Fibroblast of villous mesenchyme (primary cell): ENCODE data around the gene HIBCH. TPM values are rescaled to one million over a fixed set of nuclear protein-coding genes. Genes with fewer than 3 reads are reported as not detected.
"Not testable (repeated sequence)": the region's sequence is repeated elsewhere in the genome, so short reads cannot be mapped to it uniquely, and the experiment has no call there.

ENCODE experiments used
- DNase-seq: peaks from one replicate; pipeline ENCODE4 v3.0.0-alpha.2; 2010; ENCODE audit warnings: low read depth
- H3K4me3 ChIP-seq: 2 replicates; pipeline ENCODE4 v1.5.1; 2011; ENCODE audit warnings: low read depth, mild to moderate bottlenecking, low read length
- total RNA-seq: library from RNA; depleted of rRNA; stranded (reverse); fragments of >200 nt; gene quantifications from 2 replicates; pipeline ENCODE4 v1.2.3, GENCODE V29; 2012
- TF ChIP-seq, protein P1 (sequence below): IDR thresholded peaks from 2 replicates; pipeline ENCODE4 v1.5.1; 2012; ENCODE audit warnings: low read depth, mild to moderate bottlenecking, low read length; ENCODE audit not compliant: insufficient read depth

The HIBCH gene
- total RNA-seq, 1 donor, result 18.6 TPM

DNA sequence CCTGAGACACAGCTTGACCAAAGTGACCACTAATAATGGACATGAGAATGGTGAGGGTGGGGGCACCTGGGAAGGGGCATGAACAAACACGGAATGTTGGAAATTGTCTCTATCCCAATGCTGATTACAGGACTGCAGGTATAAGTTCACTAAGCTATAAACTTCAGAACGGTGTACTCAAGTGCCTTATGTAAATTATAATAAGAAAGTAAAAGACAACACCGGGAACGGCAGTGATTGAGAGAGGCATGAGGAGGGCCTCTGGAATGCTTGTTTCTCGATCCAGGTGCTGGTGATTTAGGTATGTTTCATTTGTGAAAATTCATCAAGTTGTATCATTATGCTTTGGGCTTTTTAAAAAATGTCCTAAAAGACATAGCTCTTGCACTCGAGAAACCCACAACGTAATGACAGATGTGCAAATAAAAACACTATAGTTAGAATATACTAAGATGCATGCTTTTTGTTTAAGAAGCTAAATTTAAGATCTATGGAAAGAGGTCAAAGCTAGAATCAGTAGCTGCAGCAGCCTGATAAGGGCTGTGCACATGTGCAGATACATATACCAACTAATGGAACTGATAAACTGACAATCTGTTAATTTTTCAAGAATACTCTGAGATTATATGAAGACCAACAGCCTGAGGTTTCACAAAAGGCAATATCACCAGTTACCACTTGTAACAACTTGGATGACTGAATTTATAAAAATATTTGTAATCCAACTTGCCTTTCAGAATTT, 7.6 kb downstream of the HIBCH start:
- TF ChIP-seq, protein P1, sequence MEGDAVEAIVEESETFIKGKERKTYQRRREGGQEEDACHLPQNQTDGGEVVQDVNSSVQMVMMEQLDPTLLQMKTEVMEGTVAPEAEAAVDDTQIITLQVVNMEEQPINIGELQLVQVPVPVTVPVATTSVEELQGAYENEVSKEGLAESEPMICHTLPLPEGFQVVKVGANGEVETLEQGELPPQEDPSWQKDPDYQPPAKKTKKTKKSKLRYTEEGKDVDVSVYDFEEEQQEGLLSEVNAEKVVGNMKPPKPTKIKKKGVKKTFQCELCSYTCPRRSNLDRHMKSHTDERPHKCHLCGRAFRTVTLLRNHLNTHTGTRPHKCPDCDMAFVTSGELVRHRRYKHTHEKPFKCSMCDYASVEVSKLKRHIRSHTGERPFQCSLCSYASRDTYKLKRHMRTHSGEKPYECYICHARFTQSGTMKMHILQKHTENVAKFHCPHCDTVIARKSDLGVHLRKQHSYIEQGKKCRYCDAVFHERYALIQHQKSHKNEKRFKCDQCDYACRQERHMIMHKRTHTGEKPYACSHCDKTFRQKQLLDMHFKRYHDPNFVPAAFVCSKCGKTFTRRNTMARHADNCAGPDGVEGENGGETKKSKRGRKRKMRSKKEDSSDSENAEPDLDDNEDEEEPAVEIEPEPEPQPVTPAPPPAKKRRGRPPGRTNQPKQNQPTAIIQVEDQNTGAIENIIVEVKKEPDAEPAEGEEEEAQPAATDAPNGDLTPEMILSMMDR, result no peak
- DNase-seq, result no peak

DNA sequence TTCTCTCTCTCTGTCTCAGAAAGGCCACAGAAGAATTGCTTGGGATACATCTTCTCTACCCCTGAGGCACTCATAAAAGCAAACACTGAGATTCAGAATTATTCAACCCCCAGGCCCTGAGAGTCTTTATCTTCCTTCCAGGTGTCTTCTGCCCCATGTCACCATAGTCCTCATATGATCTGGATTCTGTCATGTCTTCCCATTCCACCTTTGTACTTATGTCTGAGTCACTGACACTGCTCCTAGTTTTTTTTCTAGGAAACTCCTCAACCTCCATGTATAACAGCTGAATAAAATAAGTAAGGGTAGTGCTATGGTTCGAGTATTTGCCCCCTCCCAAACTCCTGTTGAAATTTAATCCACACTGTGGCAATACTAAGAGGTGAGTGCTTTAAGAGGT, 11.6 kb downstream of the HIBCH start:
- DNase-seq, result no peak
- TF ChIP-seq, protein P1, result no peak
- H3K4me3 ChIP-seq, result no peak overlapping the region

More for the DNA sequence above, 7.6 kb downstream of the HIBCH start:
- no peak overlapping the region for H3K4me3 ChIP-seq

DNA sequence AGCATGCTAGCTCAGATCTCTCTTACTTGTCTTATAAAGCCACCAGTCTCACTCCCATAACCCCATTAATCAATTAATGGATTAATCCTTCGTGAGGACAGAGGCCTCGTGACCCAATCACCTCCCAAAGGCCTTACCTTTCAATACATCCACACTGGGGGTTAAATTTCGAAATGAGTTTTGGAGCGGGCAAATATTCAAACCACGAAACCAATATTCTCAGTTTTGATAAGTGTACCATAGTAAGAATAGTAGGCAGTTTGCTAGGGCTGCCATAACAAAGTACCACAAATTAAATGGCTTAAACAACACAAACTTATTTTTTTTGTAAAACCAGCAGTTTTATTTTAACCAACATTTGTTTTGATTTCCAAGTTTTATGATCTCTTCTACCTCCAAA, 15.2 kb downstream of the HIBCH start:
- no peak overlapping the region for H3K4me3 ChIP-seq
- TF ChIP-seq, protein P1, result no peak
- DNase-seq, result no peak

DNA sequence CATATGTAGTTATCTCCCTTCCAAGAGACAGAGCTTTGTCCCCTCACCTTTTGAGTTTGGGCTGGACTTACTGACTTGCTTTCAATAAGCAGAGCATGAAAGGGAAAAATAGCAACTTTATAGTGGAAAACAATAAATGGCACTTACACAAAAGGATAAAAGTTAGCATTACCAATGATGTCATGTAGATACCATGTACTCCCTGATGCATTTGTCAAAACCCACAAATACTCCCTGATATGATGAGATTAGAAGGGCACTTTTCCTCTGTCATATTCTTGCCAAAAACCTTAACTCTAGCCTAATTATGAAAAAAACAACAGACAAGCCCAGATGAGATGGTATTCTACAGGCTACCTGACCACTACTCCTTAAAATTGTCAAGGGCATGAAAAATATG, 16.0 kb downstream of the HIBCH start:
- TF ChIP-seq, protein P1, result no peak
- no peak for DNase-seq
- no peak overlapping the region for H3K4me3 ChIP-seq

DNA sequence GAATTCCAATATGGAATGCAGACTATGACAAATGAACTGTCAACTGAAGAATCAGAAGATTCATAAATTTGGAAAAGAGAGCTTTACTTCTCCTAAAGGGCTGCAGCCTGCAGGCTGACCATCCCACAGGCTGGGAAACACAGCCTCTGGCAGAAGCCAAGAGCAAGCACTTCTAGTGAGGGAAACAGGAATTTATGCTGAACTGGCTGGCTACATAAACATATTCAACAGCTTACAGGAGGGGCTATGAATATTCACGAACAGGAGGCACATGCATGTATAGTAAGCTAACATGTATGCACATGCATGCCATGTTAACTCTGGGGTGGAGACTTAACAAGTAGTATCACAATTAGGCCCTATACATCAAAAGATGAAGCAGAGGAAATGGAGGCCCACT, 17.6 kb downstream of the HIBCH start:
- DNase-seq, result no peak
- TF ChIP-seq, protein P1, result no peak

DNA sequence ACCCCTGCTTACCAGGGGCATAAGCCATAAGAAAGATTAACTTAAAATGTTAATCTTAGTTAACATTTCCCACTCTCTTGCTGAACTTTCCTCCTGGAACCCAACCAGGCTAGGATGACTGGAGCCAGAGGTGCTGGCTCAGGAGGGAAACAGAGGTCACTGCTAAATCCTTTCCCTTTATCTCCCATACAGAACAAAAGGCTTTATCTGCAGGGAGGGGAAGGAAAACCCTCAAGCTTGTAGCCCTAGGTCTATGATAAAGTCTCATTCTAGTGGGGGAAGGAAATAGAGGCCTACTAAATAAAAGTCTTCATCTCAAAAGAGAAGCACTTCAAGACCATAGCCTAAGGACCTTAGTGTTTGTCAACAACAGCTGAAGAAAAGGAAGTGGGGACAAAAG, 18.6 kb downstream of the HIBCH start:
- no peak for DNase-seq
- TF ChIP-seq, protein P1, result no peak
- H3K4me3 ChIP-seq, result no peak overlapping the region

More for the DNA sequence above, 17.6 kb downstream of the HIBCH start:
- no peak overlapping the region for H3K4me3 ChIP-seq

DNA sequence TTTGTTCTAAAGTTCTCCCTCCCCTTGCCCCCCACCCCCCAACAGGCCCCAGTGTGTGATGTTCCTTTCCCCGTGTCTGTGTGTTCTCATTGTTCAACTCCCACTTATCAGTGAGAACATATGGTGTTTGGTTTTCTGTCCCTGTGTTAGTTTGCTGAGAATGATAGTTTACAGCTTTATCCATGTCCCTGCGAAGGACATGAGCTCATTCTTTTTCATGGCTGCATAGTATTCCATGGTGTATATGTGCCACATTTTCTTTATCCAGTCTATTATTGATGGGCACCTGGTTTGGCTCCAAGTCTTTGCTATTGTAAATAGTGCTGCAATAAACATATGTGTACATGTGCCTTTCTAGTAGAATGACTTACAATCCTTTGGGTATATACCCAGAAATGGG, 21.7 kb downstream of the HIBCH start:
- not testable (repeated sequence) for H3K4me3 ChIP-seq, DNase-seq
